OCI-LY1 (cell line): Measurements from ENCODE around the gene LRRFIP2.

Source experiments
- CTCF ChIP-seq: fragments of 200-600 bp; sonication (generic), shearing (Covaris generic); IDR thresholded peaks from 2 replicates; pipeline ENCODE4 v1.5.1; 2017; ENCODE audit warnings: mild to moderate bottlenecking, antibody characterized with exemption, low read length, moderate library complexity, mixed read lengths
- EZH2 ChIP-seq: fragments of 200-600 bp; sonication (generic), shearing (Covaris generic); IDR thresholded peaks from 2 replicates; pipeline ENCODE4 v1.8.0; 2017; ENCODE audit warnings: borderline replicate concordance, mixed run types, mild to moderate bottlenecking, antibody characterized with exemption, low read length, moderate library complexity, mixed read lengths

GRCh38 chr3:37015642-37016041 lies 158.7 kb downstream of the LRRFIP2 start:
- no peak for TF ChIP-seq CTCF
- TF ChIP-seq EZH2: no peak
